Adipocyte (in vitro differentiated cells): ENCODE measurements around the gene TBC1D5.
A peak's percentile ranks its signal among the peaks of the same experiment; 100 is the strongest.

Experiments
- DNase-seq: peaks from one replicate; pipeline ENCODE4 v3.0.0-alpha.2; 2015; ENCODE audit warnings: low read depth
- H3K27me3 ChIP-seq: replicated peaks from 2 replicates; pipeline ENCODE4 v1.7.0; 2013; ENCODE audit warnings: mild to moderate bottlenecking, low read length, moderate library complexity; ENCODE audit not compliant: control insufficient read depth, insufficient read depth
- H3K36me3 ChIP-seq: 2 replicates; pipeline ENCODE4 v1.7.0; 2013; ENCODE audit warnings: low read length, mild to moderate bottlenecking, moderate library complexity; ENCODE audit not compliant: control insufficient read depth, insufficient read depth, severe bottlenecking
- H3K4me1 ChIP-seq: 2 replicates; pipeline ENCODE4 v1.7.0; 2013; ENCODE audit warnings: mild to moderate bottlenecking, low read length, moderate library complexity; ENCODE audit not compliant: control insufficient read depth, insufficient read depth
- H3K4me3 ChIP-seq: 2 replicates; pipeline ENCODE4 v1.7.0; 2013; ENCODE audit warnings: mild to moderate bottlenecking, low read length, moderate library complexity
- H3K9ac ChIP-seq: 2 replicates; pipeline ENCODE4 v1.7.0; 2013; ENCODE audit warnings: mild to moderate bottlenecking, low read length, moderate library complexity
- H3K9me3 ChIP-seq: 2 replicates; pipeline ENCODE4 v1.7.0; 2013; ENCODE audit warnings: mild to moderate bottlenecking, low read length, moderate library complexity; ENCODE audit not compliant: control insufficient read depth

TBC1D5 gene

DNA sequence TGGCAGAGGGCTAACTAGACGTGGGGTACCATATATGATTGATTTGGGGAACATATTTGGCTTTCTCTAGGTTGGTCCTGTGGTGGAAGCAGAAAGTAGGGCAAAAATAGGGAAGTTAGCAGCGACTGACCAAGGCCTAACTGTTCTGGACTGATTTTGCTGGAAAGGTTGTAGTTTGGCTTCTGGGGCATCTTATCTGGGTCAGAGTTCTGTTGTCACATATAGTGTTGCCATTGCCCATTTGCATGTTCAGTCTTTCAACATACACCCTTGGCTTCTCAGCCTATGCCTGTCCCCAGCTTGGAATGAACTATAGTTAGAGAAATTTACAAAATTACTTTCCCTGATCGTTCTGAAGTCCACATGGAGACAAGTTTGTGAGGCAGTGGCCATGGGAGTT is 426.5 kb downstream of the TBC1D5 start:
- Histone ChIP-seq H3K4me1 (peaks cover 15% of the 10 kb centered on the region), H3K36me3 (no peaks in the 10 kb centered on the region), H3K9me3 (no peaks in the 10 kb centered on the region), H3K4me3 (no peak overlapping the region), H3K27me3 (no peaks in the 10 kb centered on the region), H3K9ac (no peak overlapping the region)
- no peak for DNase-seq

DNA sequence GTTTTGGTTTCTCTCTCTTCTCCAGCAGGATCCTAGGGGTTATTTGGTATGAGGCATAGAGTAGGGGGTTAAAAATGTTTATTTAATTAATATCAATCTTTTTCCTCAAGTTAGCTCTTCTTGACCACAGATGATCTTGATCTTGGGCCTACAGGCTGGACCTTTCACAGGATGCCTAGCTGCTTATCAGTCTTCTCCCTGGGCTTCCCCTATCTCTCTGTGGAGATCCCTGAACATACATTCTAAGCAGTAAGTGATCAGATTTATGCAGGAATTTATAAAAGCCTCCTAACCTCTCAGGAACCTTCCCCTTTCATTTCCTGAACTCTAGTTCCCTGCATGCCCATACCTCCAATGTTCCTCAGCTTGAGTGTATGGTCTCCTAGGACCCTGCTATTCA is 428.3 kb downstream of the TBC1D5 start:
- no peak overlapping the region for H3K9ac ChIP-seq
- no peaks in the 10 kb centered on the region for H3K27me3 ChIP-seq
- H3K36me3 ChIP-seq, result no peaks in the 10 kb centered on the region
- no peak for DNase-seq
- H3K9me3 ChIP-seq, result no peaks in the 10 kb centered on the region
- no peak overlapping the region for H3K4me3 ChIP-seq
- peaks cover 16% of the 10 kb centered on the region for H3K4me1 ChIP-seq

DNA sequence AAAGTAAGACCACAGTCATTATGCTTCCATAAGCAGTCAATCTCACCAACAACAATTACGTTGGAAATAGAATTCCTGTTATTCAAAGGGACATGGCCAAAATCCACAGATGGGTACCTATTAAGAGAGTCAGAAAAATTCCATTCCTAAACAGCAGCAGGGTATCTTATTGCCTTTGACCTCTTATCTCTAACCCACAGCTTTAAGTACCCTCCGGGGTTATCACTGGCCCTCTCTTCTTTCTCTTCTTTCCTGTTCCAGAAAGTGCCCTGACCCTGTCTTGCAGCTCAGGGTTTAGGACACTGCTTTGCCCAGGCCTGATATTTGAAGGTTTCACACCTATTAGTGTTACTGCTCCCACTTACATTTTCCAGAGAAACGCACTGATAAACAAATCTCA is 428.7 kb downstream of the TBC1D5 start:
- no peak for DNase-seq
- no peaks in the 10 kb centered on the region for H3K36me3 ChIP-seq
- no peak overlapping the region for H3K4me3 ChIP-seq
- peaks cover 16% of the 10 kb centered on the region for H3K4me1 ChIP-seq
- H3K27me3 ChIP-seq, result no peaks in the 10 kb centered on the region
- H3K9ac ChIP-seq, result no peak overlapping the region
- H3K9me3 ChIP-seq, result no peaks in the 10 kb centered on the region

DNA sequence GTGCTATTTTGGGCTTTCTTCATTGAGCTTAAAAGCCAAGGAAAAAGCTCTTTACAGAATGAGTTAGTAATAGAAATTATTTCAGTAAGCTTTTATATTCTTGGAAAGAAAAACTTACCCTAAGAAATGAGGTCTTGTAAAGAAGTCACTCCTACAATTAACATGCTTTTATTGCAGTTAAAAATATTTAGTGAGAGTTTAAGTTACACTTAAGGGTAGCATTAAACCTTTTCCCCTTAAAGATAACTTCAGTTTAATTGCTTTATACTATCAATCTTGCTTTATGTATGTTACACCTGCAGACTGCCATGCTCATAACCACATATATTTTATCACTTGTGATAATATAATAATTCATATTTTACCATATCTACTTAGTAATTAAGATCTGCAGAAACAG is 431.4 kb downstream of the TBC1D5 start:
- peaks cover 5% of the 10 kb centered on the region for H3K36me3 ChIP-seq
- no peaks in the 10 kb centered on the region for H3K9me3 ChIP-seq
- peaks cover 10% of the 10 kb centered on the region for H3K4me1 ChIP-seq
- no peak for DNase-seq
- H3K4me3 ChIP-seq, result no peak overlapping the region
- no peaks in the 10 kb centered on the region for H3K27me3 ChIP-seq
- no peak overlapping the region for H3K9ac ChIP-seq

DNA sequence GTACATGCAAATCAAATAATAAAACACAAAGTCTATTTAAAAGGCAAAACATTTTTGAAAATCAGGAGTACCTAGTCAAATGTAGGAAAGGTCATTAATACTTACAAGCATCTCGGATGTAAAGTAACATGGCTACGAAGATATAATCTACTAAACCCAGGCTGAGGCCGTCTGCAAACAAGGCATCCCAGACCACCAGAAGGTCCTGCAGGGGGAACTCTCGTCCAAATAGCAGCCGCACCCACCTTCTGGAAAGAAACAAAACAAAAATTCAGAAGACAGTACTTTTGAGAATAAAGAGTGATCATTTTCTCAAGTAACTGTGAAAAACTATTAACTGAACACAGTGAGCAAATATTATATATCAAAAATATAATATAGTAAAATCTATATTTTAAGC is 434.5 kb downstream of the TBC1D5 start:
- Histone ChIP-seq H3K4me3 (no peak overlapping the region), H3K9me3 (no peaks in the 10 kb centered on the region), H3K36me3 (peaks cover 5% of the 10 kb centered on the region), H3K27me3 (no peaks in the 10 kb centered on the region), H3K9ac (no peak overlapping the region), H3K4me1 (peaks cover 5% of the 10 kb centered on the region)
- no peak for DNase-seq

DNA sequence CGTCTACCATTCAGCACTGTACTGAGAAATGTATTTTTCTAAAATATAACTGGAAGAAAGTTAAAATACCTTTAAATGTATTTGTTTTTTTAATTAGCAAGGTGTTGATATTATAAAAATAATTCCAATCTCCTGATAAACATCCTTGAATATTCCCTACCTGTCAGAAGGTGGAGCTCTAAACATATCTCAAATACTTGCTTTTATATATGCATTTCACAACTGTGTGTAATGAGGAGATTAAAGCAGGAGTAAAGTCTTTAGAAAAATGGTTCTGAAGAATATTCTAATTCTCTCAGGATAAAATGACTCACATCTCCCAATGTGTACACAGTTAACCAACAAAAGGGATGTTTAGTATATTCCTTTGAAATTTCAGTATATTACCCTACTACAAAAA is 434.9 kb downstream of the TBC1D5 start:
- Histone ChIP-seq H3K27me3 (no peaks in the 10 kb centered on the region), H3K9me3 (no peaks in the 10 kb centered on the region), H3K36me3 (peaks cover 5% of the 10 kb centered on the region), H3K9ac (no peak overlapping the region), H3K4me3 (no peak overlapping the region), H3K4me1 (peaks cover 8% of the 10 kb centered on the region)
- no peak for DNase-seq

DNA sequence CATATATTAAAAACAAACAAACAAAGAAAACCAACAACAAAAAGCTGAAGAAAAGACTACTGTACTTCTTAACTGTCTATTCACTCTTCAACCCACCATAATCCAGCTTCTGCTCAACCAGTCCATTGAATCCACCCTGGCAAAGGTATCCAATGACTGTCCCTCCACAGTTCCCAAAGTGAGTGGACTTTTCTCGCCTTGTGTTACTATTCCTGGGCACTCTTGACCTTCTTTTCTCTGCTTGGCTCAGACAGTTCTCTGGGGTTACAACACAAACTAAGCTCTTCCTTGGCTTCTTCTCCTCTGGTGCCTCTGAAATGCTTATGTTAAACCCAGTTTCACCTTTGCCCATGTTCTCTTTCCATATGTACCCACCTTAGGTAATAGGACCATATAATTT is 437.5 kb downstream of the TBC1D5 start:
- Histone ChIP-seq H3K9me3 (no peaks in the 10 kb centered on the region), H3K9ac (no peak overlapping the region), H3K36me3 (peaks cover 5% of the 10 kb centered on the region), H3K4me1 (peaks cover 3% of the 10 kb centered on the region), H3K4me3 (no peak overlapping the region), H3K27me3 (no peaks in the 10 kb centered on the region)
- no peak for DNase-seq

DNA sequence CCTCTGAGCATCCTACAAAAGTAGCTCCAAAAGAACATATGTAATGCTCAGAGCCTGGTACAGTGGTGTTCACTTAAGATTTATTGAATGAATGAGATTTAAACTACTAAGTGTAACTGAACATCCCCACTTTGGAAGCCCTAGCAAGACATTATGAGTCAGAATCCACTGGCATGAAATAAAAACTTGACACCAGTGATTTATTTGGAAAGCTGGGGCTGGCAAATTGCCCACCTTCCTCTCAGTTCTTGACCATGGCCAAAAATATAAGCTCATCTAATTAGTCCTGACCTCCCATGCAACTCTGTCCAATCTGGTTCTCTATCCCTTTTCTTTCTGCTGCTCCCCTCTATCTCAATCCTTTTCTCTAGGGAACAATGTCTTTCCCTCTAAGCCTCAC is 439.7 kb downstream of the TBC1D5 start:
- H3K4me1 ChIP-seq, result peaks cover 3% of the 10 kb centered on the region
- no peaks in the 10 kb centered on the region for H3K27me3 ChIP-seq
- H3K4me3 ChIP-seq, result no peak overlapping the region
- no peak overlapping the region for H3K9ac ChIP-seq
- peaks cover 5% of the 10 kb centered on the region for H3K36me3 ChIP-seq
- H3K9me3 ChIP-seq, result no peaks in the 10 kb centered on the region
- DNase-seq, result peak; percentile 28

DNA sequence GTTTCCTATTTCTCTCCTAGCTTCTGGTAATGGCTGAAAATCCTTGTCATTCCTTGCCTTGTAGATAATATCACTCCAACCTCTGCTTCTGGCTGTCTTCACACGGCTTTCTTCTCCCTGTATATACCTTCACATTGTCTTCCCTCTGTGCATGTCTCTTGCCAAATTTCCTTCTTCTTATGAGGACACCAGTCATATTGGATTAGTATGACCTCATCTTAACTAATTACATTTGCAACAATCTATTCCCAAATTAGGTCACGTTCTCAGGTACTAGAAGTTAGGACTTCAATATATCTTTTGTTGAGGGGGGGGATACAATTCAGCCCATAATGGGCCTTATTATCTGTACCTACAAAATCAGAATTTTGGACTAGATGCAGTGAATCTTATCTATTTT is 440.3 kb downstream of the TBC1D5 start:
- DNase-seq, result no peak
- no peaks in the 10 kb centered on the region for H3K27me3 ChIP-seq
- peaks cover under 1% of the 10 kb centered on the region for H3K36me3 ChIP-seq
- H3K4me1 ChIP-seq, result peaks cover 3% of the 10 kb centered on the region
- no peaks in the 10 kb centered on the region for H3K9me3 ChIP-seq
- H3K9ac ChIP-seq, result no peak overlapping the region
- H3K4me3 ChIP-seq, result no peak overlapping the region

DNA sequence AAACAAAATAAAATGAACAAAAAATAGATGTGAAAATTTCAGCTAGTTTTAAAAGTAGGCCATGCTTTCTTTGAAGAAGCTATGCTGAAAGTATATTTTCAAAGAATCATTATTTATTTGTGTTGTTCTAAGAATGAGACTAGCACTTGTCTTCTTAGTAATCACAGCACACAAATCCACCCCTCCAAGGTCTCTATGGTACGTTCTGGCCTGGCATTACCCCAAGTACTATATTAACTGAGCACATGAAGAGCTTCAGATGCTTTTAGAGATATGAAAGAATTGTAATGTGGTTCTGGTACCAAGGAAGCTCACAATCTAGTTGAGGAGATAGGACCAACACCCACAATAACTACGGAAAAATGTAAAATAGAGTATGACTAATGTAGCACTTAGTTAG is 441.2 kb downstream of the TBC1D5 start:
- Histone ChIP-seq H3K27me3 (no peaks in the 10 kb centered on the region), H3K9me3 (no peaks in the 10 kb centered on the region), H3K36me3 (no peaks in the 10 kb centered on the region), H3K9ac (no peak overlapping the region), H3K4me1 (peaks cover 3% of the 10 kb centered on the region), H3K4me3 (no peak overlapping the region)
- DNase-seq, result no peak

DNA sequence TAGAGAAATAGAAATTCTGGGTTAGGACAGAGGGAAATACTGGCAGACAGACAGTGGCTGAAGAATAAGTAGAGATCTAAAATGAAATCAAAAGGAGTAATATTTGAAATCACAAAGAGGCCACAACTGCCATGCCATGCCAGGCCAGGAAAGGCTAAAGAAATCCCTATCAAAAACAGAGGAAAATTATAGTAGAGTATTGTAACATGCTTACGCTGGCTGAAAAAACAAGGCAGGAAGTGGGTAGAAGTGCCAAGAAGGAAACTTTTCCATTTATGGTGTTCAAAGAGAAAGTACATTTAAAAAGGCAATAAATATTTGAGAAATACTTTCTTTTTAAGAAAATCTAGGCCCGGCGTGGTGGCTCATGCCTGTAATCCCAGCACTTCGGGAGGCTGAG is 442.0 kb downstream of the TBC1D5 start:
- Histone ChIP-seq H3K9me3 (no peaks in the 10 kb centered on the region), H3K9ac (no peak overlapping the region), H3K4me1 (peaks cover 3% of the 10 kb centered on the region), H3K27me3 (no peaks in the 10 kb centered on the region), H3K4me3 (no peak overlapping the region), H3K36me3 (no peaks in the 10 kb centered on the region)
- no peak for DNase-seq

DNA sequence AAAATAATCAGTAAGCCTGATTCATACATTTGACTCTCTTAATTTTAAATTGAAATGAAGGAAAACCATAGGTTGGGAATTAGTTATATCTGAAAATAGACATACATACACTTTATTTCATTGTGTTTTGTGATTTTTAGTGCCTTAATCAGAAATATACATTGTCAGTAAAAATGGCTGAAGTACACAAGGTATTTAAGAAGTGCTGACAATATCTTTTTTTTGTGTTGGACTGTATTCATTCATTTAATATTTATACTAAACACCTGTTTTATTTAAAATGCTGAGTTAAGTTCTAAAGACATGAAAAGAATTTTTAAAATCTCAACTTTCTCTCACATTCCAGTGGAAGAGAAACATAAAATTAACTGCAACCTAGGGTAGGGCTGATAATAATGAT is 444.4 kb downstream of the TBC1D5 start:
- H3K4me3 ChIP-seq, result no peak overlapping the region
- no peak overlapping the region for H3K9ac ChIP-seq
- no peaks in the 10 kb centered on the region for H3K27me3 ChIP-seq
- no peak for DNase-seq
- H3K4me1 ChIP-seq, result peaks cover 3% of the 10 kb centered on the region
- H3K36me3 ChIP-seq, result no peaks in the 10 kb centered on the region
- no peaks in the 10 kb centered on the region for H3K9me3 ChIP-seq
